ENCODE measurements around the gene MEX3B. TPM values are rescaled to one million over a fixed set of nuclear protein-coding genes. Genes with fewer than 3 reads are reported as not detected.
"Not testable (repeated sequence)": the region's sequence is repeated elsewhere in the genome, so short reads cannot be mapped to it uniquely, and the experiment has no call there.

The MEX3B gene
- total RNA-seq, 1 donor from 2014 or later: 11.6 TPM

GRCh38 chr15:81995081-81995480, 50.7 kb downstream of the MEX3B start:
- not testable (repeated sequence) for DNase-seq

- DNase-seq: no peak
Measured at GRCh38 chr15:81992523-81992922, 53.3 kb downstream of the MEX3B start.

Other genes with a start within 250 kb of the MEX3B start
- gene EFL1, start 216.7 kb upstream of the MEX3B start, total RNA-seq: 25.7 and 30.1 TPM in 2 replicates
- 0.05 and 0.17 TPM in 2 replicates for gene SAXO2, start 216.8 kb upstream of the MEX3B start, total RNA-seq

Data from dermis blood vessel endothelial cell (primary cell).